ENCODE data around the gene TBC1D13. TPM values are rescaled to one million over a fixed set of nuclear protein-coding genes. Genes with fewer than 3 reads are reported as not detected.
A peak's percentile ranks its signal among the peaks of the same experiment; 100 is the strongest.

Gene TBC1D13
- total and polyA plus RNA-seq, 9 of the 15 experiments (the other 6 are each of a cell fraction or from before 2014, with no cell fraction given) = 2.3 to 28.7 (median 11.4) TPM

DNA sequence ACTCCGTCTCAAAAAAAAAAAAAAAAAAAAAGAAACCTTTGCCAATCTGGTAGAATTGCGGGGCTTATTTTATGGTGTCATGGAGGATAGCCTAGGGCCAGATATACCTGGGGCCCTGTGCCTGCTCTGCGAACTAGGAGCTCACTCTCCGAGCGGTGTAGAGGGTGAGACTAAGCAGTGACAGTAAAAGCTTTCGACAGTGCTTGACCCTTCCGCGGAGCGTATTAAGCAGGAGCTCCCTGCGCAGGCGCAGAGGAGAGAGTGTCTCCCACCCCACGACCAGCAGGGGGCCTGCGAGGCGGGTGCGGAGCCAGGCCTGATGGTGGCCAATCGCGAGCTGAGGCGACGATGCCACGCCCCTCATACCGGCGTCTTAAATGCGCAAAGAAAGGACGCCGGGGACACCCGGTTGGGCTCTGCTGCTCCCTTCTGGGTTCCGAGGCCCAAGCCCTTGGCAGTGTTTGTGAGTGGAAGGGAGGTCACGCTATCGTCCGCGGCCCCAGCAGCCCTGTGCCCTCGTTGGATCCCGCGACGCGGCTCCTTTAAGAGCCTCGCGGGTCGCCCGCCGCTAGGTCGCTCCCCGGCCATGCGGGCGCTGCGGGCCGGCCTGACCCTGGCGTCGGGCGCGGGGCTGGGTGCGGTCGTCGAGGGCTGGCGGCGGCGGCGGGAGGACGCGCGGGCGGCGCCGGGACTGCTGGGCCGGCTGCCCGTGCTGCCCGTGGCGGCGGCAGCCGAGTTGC, 31.2 kb downstream of the TBC1D13 start, which contains the start of gene ENDOG (continued):
- TF ChIP-seq, protein P1, sequence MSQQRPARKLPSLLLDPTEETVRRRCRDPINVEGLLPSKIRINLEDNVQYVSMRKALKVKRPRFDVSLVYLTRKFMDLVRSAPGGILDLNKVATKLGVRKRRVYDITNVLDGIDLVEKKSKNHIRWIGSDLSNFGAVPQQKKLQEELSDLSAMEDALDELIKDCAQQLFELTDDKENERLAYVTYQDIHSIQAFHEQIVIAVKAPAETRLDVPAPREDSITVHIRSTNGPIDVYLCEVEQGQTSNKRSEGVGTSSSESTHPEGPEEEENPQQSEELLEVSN (IDR thresholded peaks at IDR 0.05; ENCODE audit: borderline replicate concordance in 1 of 2, extremely low read depth in 1 of 2, insufficient read depth in 1 of 2, insufficient read length in 1 of 2, low read depth in 1 of 2, low read length in 1 of 2, poor library complexity in 1 of 2, severe bottlenecking in 1 of 2) = peak; percentile 36 to 84
- peak; percentile 83 for TF ChIP-seq SNIP1 (IDR thresholded peaks at IDR 0.05; ENCODE audit: low read depth)
- TF ChIP-seq REST (IDR thresholded peaks at IDR 0.05; ENCODE audit: borderline replicate concordance) = peak; percentile 35; the same call in 1 of the 2 replicates
- no peak for TF ChIP-seq REST (CRISPR knock-in tag; IDR thresholded peaks at IDR 0.05; ENCODE audit: low read depth)
- TF ChIP-seq SMC3 (conservative IDR thresholded peaks at IDR 0.05; ENCODE audit: insufficient read depth, low read depth, low read length) = peak; percentile 65; the same call in 1 of the 2 replicates
- TF ChIP-seq MTA3 (IDR thresholded peaks at IDR 0.05; ENCODE audit: borderline replicate concordance) = peak; percentile 93; the same call in 1 of the 2 replicates
- TF ChIP-seq POLR2H (tag; IDR thresholded peaks at IDR 0.05; ENCODE audit: low read depth) = peak; percentile 87
- peak; percentile 13; the same call in 1 of the 2 replicates for TF ChIP-seq MYNN (IDR thresholded peaks at IDR 0.05)
- no peak for TF ChIP-seq MYNN (CRISPR knock-in tag; IDR thresholded peaks at IDR 0.05)
- TF ChIP-seq ARID3A (IDR thresholded peaks at IDR 0.05; ENCODE audit: borderline replicate concordance, low read depth, low read length) = no peak
- TF ChIP-seq, protein P2, sequence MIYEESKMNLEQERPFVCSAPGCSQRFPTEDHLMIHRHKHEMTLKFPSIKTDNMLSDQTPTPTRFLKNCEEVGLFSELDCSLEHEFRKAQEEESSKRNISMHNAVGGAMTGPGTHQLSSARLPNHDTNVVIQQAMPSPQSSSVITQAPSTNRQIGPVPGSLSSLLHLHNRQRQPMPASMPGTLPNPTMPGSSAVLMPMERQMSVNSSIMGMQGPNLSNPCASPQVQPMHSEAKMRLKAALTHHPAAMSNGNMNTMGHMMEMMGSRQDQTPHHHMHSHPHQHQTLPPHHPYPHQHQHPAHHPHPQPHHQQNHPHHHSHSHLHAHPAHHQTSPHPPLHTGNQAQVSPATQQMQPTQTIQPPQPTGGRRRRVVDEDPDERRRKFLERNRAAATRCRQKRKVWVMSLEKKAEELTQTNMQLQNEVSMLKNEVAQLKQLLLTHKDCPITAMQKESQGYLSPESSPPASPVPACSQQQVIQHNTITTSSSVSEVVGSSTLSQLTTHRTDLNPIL (CRISPR knock-in tag; IDR thresholded peaks at IDR 0.05) = no peak
